Pulmonary artery endothelial cell (primary cell): ENCODE measurements around the gene WBP2. TPM values are rescaled to one million over a fixed set of nuclear protein-coding genes. Genes with fewer than 3 reads are reported as not detected.
A peak's percentile ranks its signal among the peaks of the same experiment; 100 is the strongest.
"Not testable (repeated sequence)": the region's sequence is repeated elsewhere in the genome, so short reads cannot be mapped to it uniquely, and the experiment has no call there.

ENCODE experiments used
- DNase-seq: peaks from one replicate; pipeline ENCODE4 v3.0.0-alpha.2; 2011; ENCODE audit warnings: low read depth, low spot score
- total RNA-seq: library from RNA; depleted of rRNA; stranded (reverse); fragments of >200 nt; gene quantifications from 2 replicates; pipeline ENCODE4 v1.2.3, GENCODE V29; 2014

Gene WBP2
- total RNA-seq, 1 donor from 2014 or later: 21.0 TPM

DNA sequence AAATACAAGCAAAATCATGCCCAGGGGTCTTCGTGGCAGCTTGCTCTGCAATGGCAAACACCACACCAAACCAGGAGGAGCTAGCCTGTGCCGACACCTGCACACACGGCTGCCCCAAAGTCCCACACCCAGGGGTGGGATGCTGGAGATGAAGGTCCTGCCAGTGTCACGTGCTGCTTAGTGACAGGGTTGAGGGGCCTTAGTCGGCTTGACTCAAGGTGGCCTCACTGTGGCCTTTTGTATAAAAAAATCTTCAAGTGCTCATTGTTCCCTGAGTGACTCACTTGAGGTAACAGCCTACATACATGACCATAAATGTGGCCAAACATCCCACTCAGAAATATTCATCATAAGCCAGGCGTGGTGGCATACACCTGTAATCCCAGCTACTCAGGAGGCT is 34.3 kb upstream of the WBP2 start:
- DNase-seq: no peak

DNA sequence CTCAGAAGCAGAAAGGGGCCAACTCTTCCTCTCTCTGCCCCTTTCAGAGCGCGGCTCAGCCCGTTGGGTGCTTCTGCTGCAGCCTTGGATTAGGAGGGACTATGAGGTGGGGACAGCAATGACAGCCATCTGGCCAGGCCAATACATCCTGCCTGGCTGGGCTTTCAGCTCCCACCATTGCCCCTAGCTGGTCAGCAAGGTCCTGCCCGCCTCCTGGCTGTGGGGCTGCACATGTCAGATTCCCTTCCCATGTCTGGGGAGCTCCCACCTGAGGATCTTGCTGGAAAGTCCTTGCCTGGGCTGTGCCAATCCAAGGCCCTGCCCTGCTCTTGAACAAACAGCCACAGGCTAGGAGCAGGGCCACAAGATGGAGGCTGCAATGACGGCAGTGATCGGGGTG is 33.3 kb upstream of the WBP2 start:
- DNase-seq: no peak

DNA sequence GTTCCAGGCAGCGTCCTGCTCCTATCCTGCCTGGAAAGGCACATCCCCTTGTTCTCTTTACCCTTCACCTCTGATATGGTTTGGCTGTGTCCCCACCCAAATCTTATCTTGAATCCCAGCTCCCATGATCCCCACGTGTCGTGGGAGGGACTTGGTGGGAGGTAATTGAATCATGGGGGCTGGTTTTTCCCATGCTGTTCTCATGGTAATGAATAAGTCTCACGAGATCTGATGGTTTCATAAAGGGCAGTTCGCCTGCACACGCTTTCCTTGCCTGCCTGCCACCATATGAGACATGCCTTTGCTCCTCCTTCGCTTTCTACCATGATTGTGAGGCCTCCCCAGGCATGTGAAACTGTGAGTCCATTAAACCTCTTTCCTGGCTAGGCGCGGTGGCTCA is 30.7 kb upstream of the WBP2 start:
- DNase-seq: not testable (repeated sequence)

DNA sequence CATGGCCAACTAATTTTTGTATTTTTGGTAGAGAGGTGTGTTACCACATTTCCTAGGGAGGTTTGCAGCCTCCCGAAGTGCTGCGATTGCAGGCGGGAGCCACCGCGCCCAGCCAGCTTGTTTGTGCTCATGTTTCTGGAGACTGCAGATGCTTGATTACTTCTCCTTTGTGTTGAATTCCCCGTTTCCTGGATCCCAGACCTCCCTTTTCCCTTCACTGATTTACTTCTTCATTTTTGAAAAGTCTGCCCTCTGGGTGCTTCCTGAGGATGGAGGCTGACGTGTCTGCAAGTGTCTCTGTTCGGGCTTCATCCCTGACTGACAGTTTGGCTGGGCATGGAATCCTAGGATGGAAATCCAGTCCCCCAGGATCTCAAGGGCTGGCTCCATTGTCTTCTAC is 30.3 kb upstream of the WBP2 start:
- DNase-seq: no peak

DNA sequence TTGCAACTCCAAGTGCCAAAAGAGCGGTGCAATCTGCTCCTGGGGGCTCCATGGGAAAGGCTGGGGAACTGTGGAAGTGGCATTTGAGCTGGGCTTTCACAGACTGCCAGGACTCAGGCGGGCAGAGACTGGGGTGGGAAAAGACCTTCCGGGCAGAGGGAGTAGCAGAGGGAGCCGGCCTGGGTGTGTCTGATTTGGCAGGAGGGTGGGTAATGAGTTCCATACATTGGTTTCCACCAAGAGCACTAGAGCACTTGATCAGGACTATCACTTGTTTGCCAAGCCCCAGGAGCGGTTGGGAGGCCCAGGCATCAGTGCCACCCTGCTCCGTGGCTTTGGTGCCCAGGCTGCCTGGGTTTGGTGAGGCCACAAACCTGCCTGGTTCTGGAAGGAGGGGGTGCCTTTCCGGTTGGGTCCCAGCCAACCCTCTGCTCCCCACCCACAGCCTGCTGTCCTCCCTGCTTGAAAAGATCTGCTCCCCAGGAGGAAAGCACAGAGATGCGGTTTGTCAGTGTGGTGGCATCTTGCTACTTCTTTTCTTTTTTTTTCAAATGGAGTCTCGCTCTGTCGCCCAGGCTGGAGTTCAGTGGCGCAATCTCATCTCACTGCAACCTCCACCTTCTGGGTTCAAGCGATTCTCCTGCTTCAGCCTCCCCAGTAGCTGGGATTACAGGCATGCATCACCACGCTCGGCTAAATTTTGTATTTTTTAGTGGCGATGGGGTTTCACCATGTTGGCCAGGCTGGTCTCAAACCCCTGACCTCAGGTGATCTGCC is 26.7 kb upstream of the WBP2 start:
- DNase-seq: no peak

DNA sequence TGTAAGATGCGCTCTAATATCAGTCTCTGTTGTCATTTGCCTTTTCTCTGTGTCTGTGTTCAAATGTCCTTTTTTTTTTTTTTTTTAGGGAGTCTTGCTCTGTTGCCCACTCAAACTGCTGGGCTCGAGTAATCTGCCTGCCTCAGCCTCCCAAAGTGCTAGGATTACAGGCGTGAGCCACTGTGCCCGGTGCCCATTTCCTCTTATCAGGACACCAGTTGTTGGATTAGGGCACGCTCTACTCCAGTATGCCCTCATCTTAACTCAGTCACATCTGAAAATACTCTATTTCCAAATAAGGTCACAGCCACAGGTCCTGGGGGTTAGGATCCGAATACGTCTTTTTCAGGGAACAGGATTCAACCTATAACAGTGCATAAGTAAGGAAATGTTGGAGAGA is 25.1 kb upstream of the WBP2 start:
- no peak for DNase-seq

DNA sequence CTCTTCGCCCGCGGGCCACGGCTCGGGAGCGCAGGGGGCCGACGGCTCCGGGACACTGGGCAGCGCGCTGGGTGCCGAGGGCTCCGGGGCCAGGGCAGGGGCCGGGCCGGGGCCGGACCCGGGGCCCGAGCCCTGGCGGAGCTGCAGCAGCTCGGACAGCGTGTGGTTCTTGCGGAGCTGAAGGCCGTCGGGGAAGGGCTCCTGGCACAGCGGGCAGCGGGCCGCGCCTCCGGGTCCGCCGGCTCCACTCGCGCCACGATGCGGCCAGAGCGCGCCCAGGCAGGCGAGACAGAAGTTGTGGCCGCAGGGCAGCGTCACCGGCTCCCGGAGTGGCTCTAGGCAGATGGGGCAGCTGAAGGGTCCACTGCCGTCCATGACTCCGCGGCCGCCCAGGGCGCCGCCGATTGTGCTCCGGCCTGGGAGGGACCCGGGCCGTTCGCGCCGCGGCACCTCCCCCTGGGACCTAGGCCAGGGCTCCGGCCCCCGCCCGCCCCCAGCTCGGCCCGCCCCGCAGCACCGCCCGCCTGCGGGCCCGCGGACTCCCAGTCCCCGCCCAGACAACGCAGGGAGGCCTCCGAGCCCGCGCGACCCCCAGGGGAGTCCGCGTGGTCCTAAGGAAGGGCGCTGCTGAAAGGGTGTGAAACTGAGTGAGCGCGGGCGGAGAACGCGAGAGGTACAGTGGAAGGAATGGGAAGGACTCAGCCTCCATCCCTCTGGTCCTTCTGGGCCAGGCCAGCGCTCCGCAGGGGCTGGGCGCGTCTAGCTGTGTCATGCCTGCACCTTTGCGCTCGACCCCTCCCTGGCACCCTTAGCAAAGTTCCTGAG is 23.3 kb upstream of the WBP2 start, which contains the start of gene TRIM47:
Gene TRIM47 (minus strand): TSS at position 408 of the 825 bp plus-strand sequence. CDS start 33 bp downstream, at position 375.
- DNase-seq: no peak

DNA sequence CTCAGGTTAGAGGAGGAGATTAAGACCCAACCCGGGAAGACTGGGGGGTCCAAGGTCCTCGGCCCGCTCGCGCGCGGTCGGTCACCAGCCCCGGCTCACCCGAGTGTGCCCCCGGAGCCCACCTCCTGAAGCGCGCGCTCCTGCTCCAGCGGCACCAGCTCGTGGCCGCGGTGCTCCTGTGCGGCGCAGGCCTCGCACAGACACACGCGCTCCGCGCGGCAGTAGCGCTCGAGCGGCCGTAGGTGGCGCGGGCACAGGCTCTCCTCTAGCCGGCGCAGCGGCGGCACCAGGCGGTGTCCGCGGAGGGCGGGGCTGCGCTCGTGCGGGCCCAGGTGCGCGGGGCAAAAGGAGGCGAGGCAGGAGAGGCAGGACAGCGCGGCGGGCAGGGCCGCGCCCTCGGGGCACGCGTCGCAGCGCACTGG is 22.6 kb upstream of the WBP2 start:
- no peak for DNase-seq

DNA sequence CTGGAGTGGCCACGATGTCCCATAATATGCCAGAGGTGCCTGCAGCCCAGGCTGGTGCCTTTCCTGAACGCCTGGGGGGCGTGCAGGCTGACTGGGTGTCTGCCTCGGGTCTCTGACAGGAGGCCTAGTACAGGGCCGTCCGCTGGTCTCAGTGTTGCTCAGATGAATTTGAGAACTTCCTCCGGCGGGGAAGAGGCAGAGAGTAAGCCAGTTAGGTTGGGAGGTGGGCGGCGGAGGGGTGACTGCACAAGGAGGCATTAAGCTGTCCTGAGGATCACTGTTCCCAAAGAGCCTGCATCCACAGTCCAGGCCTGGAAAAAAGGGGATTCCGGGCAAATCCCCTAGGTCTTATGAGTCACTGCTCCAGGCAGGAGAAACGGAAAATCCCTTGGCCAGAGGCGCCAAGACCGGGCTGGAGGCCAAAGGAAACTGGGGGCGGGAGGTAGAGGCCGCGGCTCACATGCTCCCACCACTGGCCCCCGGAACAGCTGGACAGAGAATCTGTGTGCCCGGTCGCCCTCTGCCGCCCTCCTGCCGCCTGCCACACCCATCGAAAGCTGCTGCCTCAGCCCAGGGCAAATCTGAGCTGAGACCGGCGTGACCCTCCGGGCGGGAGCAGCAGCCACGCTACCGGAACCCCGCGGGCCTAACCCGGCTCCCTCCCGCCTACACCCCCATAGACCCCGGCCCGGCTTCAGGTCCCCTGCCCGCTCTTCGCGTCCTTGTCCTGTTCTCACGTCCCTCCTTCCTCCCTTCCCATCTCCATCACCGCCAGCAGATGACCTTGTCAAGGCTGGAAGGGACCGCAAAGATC is 22.0 kb upstream of the WBP2 start:
- peak; percentile 95 for DNase-seq

DNA sequence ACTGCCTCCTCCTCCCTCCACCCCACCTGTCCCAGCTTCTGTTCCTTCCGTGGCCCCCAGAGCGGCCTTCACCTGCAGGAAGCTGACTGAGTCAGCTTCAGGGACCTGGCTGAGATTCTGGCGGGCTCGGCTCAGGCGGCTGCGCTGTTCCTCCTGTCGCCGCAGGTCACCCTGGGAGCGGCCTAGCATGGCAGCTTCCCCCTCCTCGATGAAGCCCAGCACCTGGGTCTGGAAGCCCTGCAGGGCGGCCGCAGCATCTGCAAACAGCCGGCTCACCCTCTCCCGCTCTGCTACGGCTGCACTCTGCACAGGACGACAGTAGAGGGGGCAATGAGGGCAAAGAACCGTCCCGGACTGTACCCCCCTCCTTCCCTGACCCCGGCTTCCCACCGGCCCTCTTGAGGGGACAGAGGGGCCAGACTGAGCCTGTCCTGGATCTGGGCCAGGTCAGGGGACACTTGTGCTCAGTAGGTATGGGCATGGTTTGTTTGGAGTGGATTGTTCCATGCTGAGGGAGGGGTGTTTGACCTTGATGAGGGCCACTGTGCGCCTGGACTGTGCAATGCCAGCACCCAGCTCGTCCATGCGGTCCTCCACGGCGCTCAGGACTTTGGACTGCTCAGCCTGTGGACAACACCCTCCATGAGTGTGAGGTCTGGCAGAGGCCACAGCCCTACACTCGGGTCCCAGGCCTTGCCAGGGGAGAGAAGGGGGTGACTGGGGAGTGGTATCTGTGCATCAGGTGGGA is 21.2 kb upstream of the WBP2 start:
- DNase-seq: no peak

DNA sequence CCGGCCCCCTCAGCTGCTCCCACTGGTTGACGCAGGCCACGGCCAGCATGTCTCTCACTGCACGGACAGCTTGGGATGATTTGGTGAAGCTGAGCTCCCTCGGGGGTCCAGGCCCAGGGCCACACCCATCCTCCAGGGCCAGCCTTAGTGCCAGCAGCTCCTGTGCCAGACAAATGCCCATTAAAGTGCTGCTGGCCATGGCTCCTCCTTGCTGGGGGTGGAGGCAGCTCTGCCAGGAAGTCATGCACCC is 20.7 kb upstream of the WBP2 start:
- DNase-seq: no peak

DNA sequence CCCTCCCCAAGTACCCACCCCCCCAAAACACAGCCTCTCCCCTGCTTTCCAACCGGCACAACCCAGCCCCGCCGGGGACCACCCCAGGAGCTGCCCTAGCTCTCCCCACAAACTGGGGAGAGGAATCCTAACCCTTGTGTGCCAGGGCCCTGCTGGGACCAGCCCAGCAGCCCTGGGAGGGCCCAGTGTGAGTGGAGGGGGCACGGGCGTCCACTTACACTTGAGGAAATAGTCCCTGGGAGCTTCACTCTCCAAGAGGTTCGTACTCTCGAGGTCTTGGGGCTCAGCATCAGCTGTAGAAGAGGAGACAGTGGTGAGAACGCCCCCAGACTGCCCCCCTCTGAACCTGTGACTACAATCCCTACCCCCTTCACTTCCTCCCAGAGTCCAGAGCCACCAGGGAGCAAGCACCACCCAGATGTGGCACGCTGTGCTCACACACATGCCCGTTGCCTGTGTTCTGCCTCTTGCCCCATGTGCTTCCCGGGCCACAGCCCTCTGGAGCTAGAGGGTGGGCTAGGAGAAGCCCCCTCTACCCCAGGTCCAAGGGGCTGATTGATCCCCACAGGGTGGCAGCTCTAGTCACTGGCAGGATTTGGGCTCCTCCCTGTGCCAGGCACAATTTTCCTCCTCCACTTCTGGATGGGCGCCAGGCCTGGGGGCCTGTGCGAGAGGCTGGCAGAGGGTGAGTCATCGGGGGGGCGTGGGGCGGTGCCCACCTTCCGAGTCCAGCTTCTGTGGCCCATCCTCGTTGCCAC is 20.2 kb upstream of the WBP2 start:
- DNase-seq: no peak

DNA sequence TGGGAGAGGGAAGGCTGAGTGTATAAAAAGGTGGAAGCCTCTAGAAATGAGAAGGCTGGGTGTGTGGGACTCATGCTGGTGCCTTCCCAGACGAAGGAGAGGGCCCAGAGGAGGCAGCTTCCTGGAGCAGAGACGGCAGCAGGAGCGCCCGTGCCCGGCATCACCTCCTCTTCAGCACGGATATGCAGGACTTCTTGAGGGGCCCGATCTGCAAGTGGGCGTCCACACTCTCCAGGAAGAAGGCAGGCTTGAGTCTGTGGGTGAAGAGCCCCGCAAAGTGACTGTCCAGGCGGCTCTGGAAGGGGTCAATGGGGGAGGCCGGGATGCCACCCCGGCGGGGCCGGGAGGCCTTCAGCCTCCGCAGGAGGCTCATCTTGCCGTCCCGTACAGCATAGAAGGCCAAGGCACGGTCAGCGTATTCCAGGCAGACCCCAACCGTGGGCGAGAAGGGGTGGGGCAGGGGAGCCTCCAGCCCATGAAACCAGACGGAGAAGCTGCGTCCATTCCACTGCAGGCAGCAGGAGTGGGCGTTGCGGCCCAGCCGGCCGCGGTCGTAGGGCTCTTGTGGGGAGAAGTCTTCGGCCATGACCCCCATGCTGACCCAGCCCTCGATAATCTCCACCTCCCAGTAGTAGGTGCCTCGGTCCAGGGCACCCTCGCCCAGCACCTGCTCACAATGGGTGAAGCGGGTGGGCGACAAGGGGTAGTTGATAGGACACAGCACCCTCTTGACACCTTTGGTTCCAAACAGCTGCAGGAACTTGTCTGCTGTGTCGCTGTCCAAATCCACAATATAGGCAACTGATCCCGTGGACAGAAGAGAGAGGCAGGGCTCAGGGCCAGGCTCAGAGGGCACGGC is 19.4 kb upstream of the WBP2 start:
- no peak for DNase-seq

DNA sequence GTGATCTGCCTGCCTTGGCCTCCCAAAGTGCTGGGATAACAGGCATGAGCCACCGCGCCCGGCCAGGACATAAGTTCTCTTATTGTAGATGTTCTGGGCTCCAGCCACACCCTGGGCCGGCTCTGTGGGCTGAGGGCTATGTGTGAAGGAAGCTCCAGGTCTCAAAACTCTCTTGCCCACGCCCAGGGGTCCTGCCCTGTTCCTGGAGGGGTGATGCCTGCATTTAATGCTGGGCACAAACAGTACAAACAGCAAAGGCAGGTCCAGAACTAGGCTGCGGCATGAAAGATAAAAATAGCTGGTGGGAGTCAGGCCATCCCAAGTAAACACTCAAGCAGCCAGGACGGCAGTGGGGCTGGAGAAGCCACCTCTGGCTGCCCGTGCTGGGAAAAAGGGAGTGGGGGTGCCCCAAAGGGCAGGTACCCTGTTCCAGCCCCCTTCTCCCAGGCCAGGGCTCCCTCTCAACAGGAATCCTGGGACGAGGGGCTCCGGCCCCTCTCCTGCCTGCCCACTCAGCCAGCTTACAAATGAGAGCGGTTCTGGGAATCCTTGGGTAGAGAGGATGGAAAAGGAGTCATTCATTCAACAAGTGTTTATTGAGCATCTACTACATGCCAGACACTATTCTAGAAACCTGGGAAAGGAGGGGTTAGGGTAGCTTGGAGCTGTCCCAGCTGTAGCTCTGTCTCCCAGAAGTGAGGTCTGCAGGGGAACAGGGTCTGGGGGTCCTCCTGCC is 18.6 kb upstream of the WBP2 start:
- DNase-seq: no peak

DNA sequence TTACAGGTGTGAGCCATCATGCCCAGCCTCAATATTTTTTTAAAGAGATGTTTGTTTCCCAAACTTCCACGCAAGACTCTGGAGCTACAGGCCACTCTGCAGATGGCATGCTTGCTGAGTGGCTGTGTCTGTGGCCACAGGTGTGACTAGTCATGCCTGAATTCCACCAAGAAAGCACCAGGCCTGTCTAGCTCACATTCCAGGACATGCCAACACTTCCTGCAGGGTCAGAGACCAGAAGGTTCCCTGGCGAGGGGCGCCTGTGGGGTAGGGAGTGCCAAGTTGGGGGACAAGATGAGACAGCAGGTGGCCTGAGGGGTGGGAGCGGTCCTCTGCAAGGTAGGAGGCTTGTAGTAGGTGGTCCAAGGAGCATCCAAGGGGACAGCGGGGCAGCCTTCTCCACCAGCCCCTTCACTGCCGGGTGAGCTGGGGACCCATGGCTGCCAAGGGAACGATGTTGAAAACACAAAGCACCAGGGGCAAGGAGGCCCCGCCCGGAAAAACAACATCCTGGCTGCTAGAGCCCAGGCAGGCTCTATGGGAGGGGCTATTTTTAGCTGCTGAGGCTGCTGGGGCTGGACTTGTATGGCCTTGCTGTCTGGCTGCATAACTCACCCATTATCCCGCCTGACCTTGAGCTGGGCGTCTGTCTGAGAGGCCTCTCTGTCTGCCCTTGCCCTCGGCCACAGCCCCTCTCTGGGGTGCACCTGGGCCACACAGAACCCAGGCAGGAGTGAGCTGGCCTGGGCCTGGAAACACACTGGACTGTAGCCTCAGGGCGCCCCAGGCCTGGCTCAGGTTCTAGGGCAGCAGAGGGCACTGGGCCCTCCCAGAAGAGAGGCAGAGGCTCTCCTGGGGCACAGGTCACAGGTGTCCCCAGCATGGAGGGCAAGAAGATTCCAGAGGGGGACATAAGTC is 17.6 kb upstream of the WBP2 start:
- peak; percentile 88 for DNase-seq

DNA sequence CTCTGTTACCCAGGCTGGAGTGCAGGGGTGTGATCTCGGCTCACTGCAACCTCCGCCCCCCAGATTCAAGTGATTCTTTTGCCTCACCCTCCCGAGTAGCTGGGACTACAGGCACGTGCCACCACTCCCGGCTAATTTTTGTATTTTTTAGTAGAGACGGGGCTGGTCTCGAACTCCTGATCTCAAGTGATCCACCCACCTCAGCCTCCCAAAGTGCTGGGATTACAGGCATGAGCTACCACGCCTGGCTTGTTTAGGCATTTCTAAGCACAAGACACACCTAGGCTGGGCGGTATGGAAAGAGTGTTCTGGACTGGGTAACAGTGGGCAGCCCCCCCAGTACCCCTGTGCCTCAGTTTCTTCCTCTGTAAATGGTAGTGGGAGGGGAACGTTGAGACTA is 15.1 kb upstream of the WBP2 start:
- not testable (repeated sequence) for DNase-seq

DNA sequence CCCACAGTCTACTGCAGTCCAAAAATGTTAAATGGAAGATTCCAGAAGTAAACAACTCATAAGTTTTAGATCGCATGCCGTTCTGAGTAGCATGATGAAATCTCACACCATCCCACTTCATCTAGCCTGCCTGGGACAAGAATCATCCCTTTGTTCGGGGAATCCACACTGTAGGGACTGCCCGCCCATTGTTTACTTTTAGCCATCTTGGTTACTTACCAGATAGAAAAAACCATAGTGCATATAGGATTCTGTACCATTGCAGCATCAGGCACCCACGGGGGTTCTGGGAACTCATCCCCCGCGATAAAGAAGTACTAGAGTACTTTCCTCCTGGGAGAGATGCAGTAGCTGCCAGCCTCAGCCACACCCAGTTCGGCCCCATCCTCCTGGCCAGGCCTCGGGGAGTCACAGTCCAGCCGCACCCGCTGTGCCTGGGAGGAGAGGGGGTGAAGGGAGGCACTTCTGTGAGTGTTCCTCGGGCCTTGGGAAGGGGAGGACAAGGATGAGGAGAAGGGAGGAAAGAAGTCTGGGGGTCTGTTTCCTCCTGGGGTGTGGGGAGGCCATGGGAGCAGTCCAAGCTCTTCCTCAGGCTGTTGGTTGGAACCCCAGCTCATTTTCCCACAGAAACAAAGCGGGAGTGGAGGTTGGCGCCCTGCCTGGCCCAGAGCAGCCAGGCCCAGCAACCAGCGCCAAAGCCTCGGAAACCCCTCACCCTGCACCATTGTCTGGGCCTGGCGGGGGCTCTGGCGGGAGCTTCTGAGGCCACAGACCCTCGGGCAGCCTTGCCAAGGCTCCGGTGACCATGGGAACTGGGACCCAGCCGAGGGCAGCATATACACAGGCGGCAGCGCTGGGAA is 14.4 kb upstream of the WBP2 start:
- no peak for DNase-seq
